Stimulated activated CD8-positive, alpha-beta memory T cell treated with anti-CD3 and anti-CD28 coated beads, Interleukin-7, amount 100 ng/mL, for 24 hours (primary cell): ENCODE data around the gene AGAP2.
"Not testable (repeated sequence)": the region's sequence is repeated elsewhere in the genome, so short reads cannot be mapped to it uniquely, and the experiment has no call there.

Experiments used
- DNase-seq: peaks from one replicate; pipeline ENCODE4 v3.0.0-alpha.2; 2020; ENCODE audit warnings: low read depth

Gene AGAP2

GRCh38 chr12:57738661-57739237 is at the start of gene AGAP2:
AGAP2 (minus strand) TSS chr12:57738742; CDS start chr12:57738246, 496 bp downstream.
- no peak for DNase-seq

- DNase-seq, result no peak
These were observed 45.3 kb upstream of the AGAP2 start for GRCh38 chr12:57783861-57784260.

- DNase-seq, result no peak
These were observed 44.9 kb upstream of the AGAP2 start for GRCh38 chr12:57783466-57783801.

GRCh38 chr12:57782608-57783465 is 44.3 kb upstream of the AGAP2 start, which contains the start of gene TSFM:
TSFM (plus strand) TSS chr12:57782787; CDS start chr12:57782802, 15 bp downstream.
- DNase-seq, result peak; percentile 96

GRCh38 chr12:57782243-57782607 is 43.7 kb upstream of the AGAP2 start:
- DNase-seq, result no peak

- DNase-seq, result no peak
These were observed 43.3 kb upstream of the AGAP2 start for GRCh38 chr12:57781801-57782200.

GRCh38 chr12:57781244-57781643 is 42.7 kb upstream of the AGAP2 start:
- DNase-seq, result no peak

- no peak for DNase-seq
These were observed 41.8 kb upstream of the AGAP2 start for GRCh38 chr12:57780284-57780897.

GRCh38 chr12:57779736-57780135 is 41.2 kb upstream of the AGAP2 start:
- DNase-seq, result no peak

GRCh38 chr12:57777911-57778310 is 39.4 kb upstream of the AGAP2 start:
- DNase-seq, result no peak

- no peak for DNase-seq
These were observed 38.8 kb upstream of the AGAP2 start for GRCh38 chr12:57777367-57777766.

- no peak for DNase-seq
These were observed 37.7 kb upstream of the AGAP2 start for GRCh38 chr12:57776247-57776587.

GRCh38 chr12:57775563-57776246 is 37.2 kb upstream of the AGAP2 start:
- DNase-seq, result no peak

- DNase-seq, result no peak
These were observed 36.5 kb upstream of the AGAP2 start for GRCh38 chr12:57775044-57775443.

- not testable (repeated sequence) for DNase-seq
These were observed 36.1 kb upstream of the AGAP2 start for GRCh38 chr12:57774634-57775033.

- no peak for DNase-seq
These were observed 34.1 kb upstream of the AGAP2 start, which contains the start of gene EEF1AKMT3 for GRCh38 chr12:57772429-57773322. EEF1AKMT3 (plus strand) TSS chr12:57772614; CDS start chr12:57772725, 111 bp downstream.

- peak; percentile 89 for DNase-seq
These were observed 33.4 kb upstream of the AGAP2 start, which contains the start of gene METTL1 for GRCh38 chr12:57771873-57772428. METTL1 (minus strand) TSS chr12:57772105; CDS start chr12:57772083, 22 bp downstream.

- DNase-seq, result peak; percentile 84
These were observed 32.8 kb upstream of the AGAP2 start for GRCh38 chr12:57771236-57771872.

- DNase-seq, result no peak
These were observed 32.2 kb upstream of the AGAP2 start for GRCh38 chr12:57770734-57771133.

GRCh38 chr12:57769594-57769993 is 31.1 kb upstream of the AGAP2 start:
- DNase-seq, result no peak

GRCh38 chr12:57767876-57768275 is 29.3 kb upstream of the AGAP2 start:
- DNase-seq, result no peak
